Measurements from ENCODE around the gene MRPL47.

Gene MRPL47

GRCh38 chr3:179590669-179591068 lies 13.8 kb downstream of the MRPL47 start:
- no peak for DNase-seq (ENCODE audit: low read depth)

- no peak for DNase-seq (ENCODE audit: low read depth)
Observed at GRCh38 chr3:179589143-179589542, 15.3 kb downstream of the MRPL47 start.

GRCh38 chr3:179580992-179581391 lies 23.4 kb downstream of the MRPL47 start:
- DNase-seq (ENCODE audit: low read depth), result no peak

- DNase-seq (ENCODE audit: low read depth), result no peak
Observed at GRCh38 chr3:179565496-179565895, 38.9 kb downstream of the MRPL47 start.

- DNase-seq (ENCODE audit: low read depth), result peak; percentile 39
Observed at GRCh38 chr3:179563271-179563783, 41.1 kb downstream of the MRPL47 start.

GRCh38 chr3:179562591-179563270 lies 41.7 kb downstream of the MRPL47 start, which contains the start of gene ACTL6A:
ACTL6A (plus strand) TSS chr3:179562926; CDS start chr3:179563093, 167 bp downstream.
- DNase-seq (ENCODE audit: low read depth), result peak; percentile 97

- DNase-seq (ENCODE audit: low read depth), result no peak
Observed at GRCh38 chr3:179560791-179561190, 43.6 kb downstream of the MRPL47 start.

GRCh38 chr3:179558742-179559364 lies 45.6 kb downstream of the MRPL47 start:
- DNase-seq (ENCODE audit: low read depth), result no peak

GRCh38 chr3:179551349-179552105 lies 52.9 kb downstream of the MRPL47 start:
- no peak for DNase-seq (ENCODE audit: low read depth)

- no peak for DNase-seq (ENCODE audit: low read depth)
Observed at GRCh38 chr3:179546814-179547241, 57.6 kb downstream of the MRPL47 start.

- no peak for DNase-seq (ENCODE audit: low read depth)
Observed at GRCh38 chr3:179544981-179545645, 59.3 kb downstream of the MRPL47 start.

- no peak for DNase-seq (ENCODE audit: low read depth)
Observed at GRCh38 chr3:179542375-179542774, 62.1 kb downstream of the MRPL47 start.

GRCh38 chr3:179541596-179541995 lies 62.8 kb downstream of the MRPL47 start:
- DNase-seq (ENCODE audit: low read depth), result no peak

- no peak for DNase-seq (ENCODE audit: low read depth)
Observed at GRCh38 chr3:179541094-179541493, 63.3 kb downstream of the MRPL47 start.
